GM23338 (cell line): ENCODE measurements around the gene CDH12. TPM values are rescaled to one million over a fixed set of nuclear protein-coding genes. Genes with fewer than 3 reads are reported as not detected.

Source experiments
- ATAC-seq: fragments of 200-7000 bp; cut with Tn5 transposase; 3 replicates; pipeline ENCODE4 v1.9.1; 2020
- DNase-seq: peaks from one replicate; pipeline ENCODE4 v3.0.0-alpha.2; 2015; ENCODE audit warnings: low spot score
- H2AFZ ChIP-seq: fragments of 200-600 bp; sonication (generic); 2 replicates; pipeline ENCODE4 v1.8.0; 2016; ENCODE audit warnings: antibody characterized with exemption, mild to moderate bottlenecking, moderate library complexity
- H3F3A ChIP-seq: fragments of 200-600 bp; sonication (generic); replicated peaks from 2 replicates; pipeline ENCODE4 v1.8.0; 2017; ENCODE audit warnings: antibody characterized with exemption, mixed run types, low read depth
- H3K27ac ChIP-seq: fragments of 200-600 bp; sonication (generic); 2 replicates; pipeline ENCODE4 v1.6.1; 2016; ENCODE audit warnings: low read depth
- H3K27me3 ChIP-seq: fragments of 200-600 bp; sonication (generic); 2 replicates; pipeline ENCODE4 v1.8.0; 2016; ENCODE audit warnings: mild to moderate bottlenecking, mixed run types, moderate library complexity; ENCODE audit not compliant: insufficient read depth
- H3K36me3 ChIP-seq: fragments of 200-600 bp; sonication (generic); 2 replicates; pipeline ENCODE4 v1.8.0; 2016; ENCODE audit warnings: mild to moderate bottlenecking; ENCODE audit not compliant: insufficient read depth
- H3K4me1 ChIP-seq: fragments of 200-600 bp; sonication (generic); 2 replicates; pipeline ENCODE4 v1.8.0; 2016; ENCODE audit warnings: mild to moderate bottlenecking, moderate library complexity; ENCODE audit not compliant: insufficient read depth
- H3K4me2 ChIP-seq: fragments of 200-600 bp; sonication (generic); 2 replicates; pipeline ENCODE4 v1.7.1; 2017; ENCODE audit warnings: mixed run types
- H3K4me3 ChIP-seq: fragments of 200-600 bp; sonication (generic); 2 replicates; pipeline ENCODE4 v1.6.1; 2016; ENCODE audit warnings: mixed run types
- H3K79me2 ChIP-seq: fragments of 200-600 bp; sonication (generic); replicated peaks from 2 replicates; pipeline ENCODE4 v1.8.0; 2017; ENCODE audit warnings: mild to moderate bottlenecking; ENCODE audit not compliant: insufficient read depth
- H3K9me2 ChIP-seq: fragments of 200-600 bp; sonication (generic); 2 replicates; pipeline ENCODE4 v1.8.0; 2017; ENCODE audit not compliant: insufficient read depth
- H4K20me1 ChIP-seq: fragments of 200-600 bp; sonication (generic); replicated peaks from 2 replicates; pipeline ENCODE4 v1.8.0; 2017; ENCODE audit warnings: mild to moderate bottlenecking; ENCODE audit not compliant: insufficient read depth
- H3K27ac Mint-ChIP-seq: 2 replicates; pipeline ENCODE4 v1.8.0; 2020; ENCODE audit warnings: inconsistent platforms, mild to moderate bottlenecking, moderate library complexity, mixed read lengths
- H3K27me3 Mint-ChIP-seq: 3 replicates; pipeline ENCODE4 v1.8.0; 2022; ENCODE audit warnings: low read depth, mild to moderate bottlenecking, moderate library complexity, mixed read lengths, inconsistent platforms; ENCODE audit not compliant: insufficient read depth, poor library complexity
- H3K36me3 Mint-ChIP-seq: 3 replicates; pipeline ENCODE4 v1.8.0; 2021; ENCODE audit warnings: low read depth, mild to moderate bottlenecking, inconsistent platforms, moderate library complexity, mixed read lengths
- H3K4me1 Mint-ChIP-seq: 3 replicates; pipeline ENCODE4 v1.8.0; 2020; ENCODE audit warnings: mild to moderate bottlenecking, inconsistent platforms, mixed read lengths
- H3K4me3 Mint-ChIP-seq: 3 replicates; pipeline ENCODE4 v1.8.0; 2021; ENCODE audit warnings: moderate library complexity, mild to moderate bottlenecking, inconsistent platforms, mixed read lengths
- H3K9me3 Mint-ChIP-seq: 3 replicates; pipeline ENCODE4 v1.8.0; 2020; ENCODE audit warnings: moderate library complexity, mild to moderate bottlenecking, inconsistent platforms, mixed read lengths
- CREB1 ChIP-seq: fragments of 250-450 bp; sonication (Bioruptor Pico); IDR thresholded peaks from 2 replicates; pipeline ENCODE4 v1.5.0; 2020; ENCODE audit warnings: low read depth, mild to moderate bottlenecking, moderate library complexity
- EZH2 ChIP-seq: fragments of 200-600 bp; sonication (generic); IDR thresholded peaks from one replicate; pipeline ENCODE4 v1.8.0; 2017; ENCODE audit warnings: antibody characterized with exemption, mild to moderate bottlenecking, low read depth; ENCODE audit not compliant: unreplicated experiment
- EZH2phosphoT487 ChIP-seq: fragments of 200-600 bp; sonication (generic); IDR thresholded peaks from one replicate; pipeline ENCODE4 v1.8.1; 2018; ENCODE audit warnings: antibody characterized with exemption; ENCODE audit not compliant: unreplicated experiment
- JUNB ChIP-seq: IDR thresholded peaks from one replicate; pipeline ENCODE4 v1.6.1; 2016; ENCODE audit warnings: antibody characterized with exemption; ENCODE audit not compliant: unreplicated experiment
- NANOG ChIP-seq: IDR thresholded peaks from 2 replicates; pipeline ENCODE4 v1.6.1; 2016; ENCODE audit warnings: antibody characterized with exemption, borderline replicate concordance
- POLR2AphosphoS5 ChIP-seq: IDR thresholded peaks from 2 replicates; pipeline ENCODE4 v1.6.1; 2016; ENCODE audit warnings: antibody characterized with exemption, low read depth
- STAT1 ChIP-seq: IDR thresholded peaks from one replicate; pipeline ENCODE4 v1.6.1; 2016; ENCODE audit warnings: antibody characterized with exemption; ENCODE audit not compliant: unreplicated experiment
- ZNF114 ChIP-seq: fragments of 250-450 bp; sonication (Bioruptor Pico); IDR thresholded peaks from 2 replicates; pipeline ENCODE4 v1.5.0; 2020; ENCODE audit warnings: mild to moderate bottlenecking, moderate library complexity
- ZNF331 ChIP-seq: fragments of 250-450 bp; sonication (Bioruptor Pico); IDR thresholded peaks from 2 replicates; pipeline ENCODE4 v1.5.0; 2020; ENCODE audit warnings: low read depth, mild to moderate bottlenecking, moderate library complexity
- polyA plus RNA-seq: library from polyadenylated mRNA; unstranded; fragments of >200 nt; fragmentation: Nextera tagmentation; extraction: Ambion mirVana; gene quantifications from 2 replicates; pipeline ENCODE4 v1.2.1, GENCODE V29; 2016
- total RNA-seq: library from RNA; depleted of rRNA; stranded (reverse); fragments of >200 nt; shearing (Covaris generic); gene quantifications from 2 replicates; pipeline ENCODE4 v1.2.3, GENCODE V29; 2014
- TF ChIP-seq, protein P1 (sequence below): IDR thresholded peaks from 2 replicates; pipeline ENCODE4 v1.6.1; 2016; ENCODE audit warnings: antibody characterized with exemption
- TF ChIP-seq, protein P2 (sequence below): fragments of 250-450 bp; sonication (Bioruptor Pico); IDR thresholded peaks from 2 replicates; pipeline ENCODE4 v1.5.0; 2020; ENCODE audit warnings: mild to moderate bottlenecking, moderate library complexity
- TF ChIP-seq, protein P3 (sequence below), 2 experiments: fragments of 200-600 bp in 1 of 2; sonication (generic) in 1 of 2; conservative IDR thresholded peaks; 2 replicates each; pipeline versions ENCODE4 v1.5.1 to v1.6.1; 2016 to 2017; ENCODE audit warnings: antibody characterized with exemption in 2 of 2, low read depth in 2 of 2, mild to moderate bottlenecking in 2 of 2, moderate library complexity in 1 of 2
- TF ChIP-seq, protein P4 (sequence below): IDR thresholded peaks from one replicate; pipeline ENCODE4 v1.6.1; 2018; ENCODE audit warnings: antibody characterized with exemption; ENCODE audit not compliant: unreplicated experiment

CDH12 gene
- total and polyA plus RNA-seq, 2 experiments from 2014 or later = not detected

DNA sequence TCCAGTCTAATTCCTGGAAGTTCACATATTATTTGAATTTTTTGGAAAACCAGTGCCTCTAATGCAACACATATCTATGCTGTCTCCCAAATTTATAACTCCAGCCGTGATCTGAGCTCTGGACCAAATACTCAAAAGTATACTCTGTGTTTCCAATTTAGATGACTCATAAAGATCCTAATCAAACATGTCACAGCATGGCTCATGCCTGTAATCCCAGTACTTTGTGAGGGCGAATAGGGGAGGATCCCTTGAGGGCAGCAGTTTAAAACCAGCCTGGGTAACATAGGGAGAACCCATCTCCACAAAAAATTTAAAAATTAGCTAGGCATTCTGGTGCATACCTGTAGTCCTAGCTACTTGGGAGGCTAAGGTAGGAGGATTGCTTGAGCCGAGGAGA lies 388.0 kb downstream of the CDH12 start:
- TF ChIP-seq ZNF114 (CRISPR knock-in tag) (no peak), CREB1 (CRISPR knock-in tag) (no peak), STAT1 (no peak), ZNF331 (CRISPR knock-in tag) (no peak), JUNB (no peak), NANOG (no peak), EZH2phosphoT487 (no peak), EZH2 (no peak), POLR2AphosphoS5 (no peak)
- TF ChIP-seq, protein P1, sequence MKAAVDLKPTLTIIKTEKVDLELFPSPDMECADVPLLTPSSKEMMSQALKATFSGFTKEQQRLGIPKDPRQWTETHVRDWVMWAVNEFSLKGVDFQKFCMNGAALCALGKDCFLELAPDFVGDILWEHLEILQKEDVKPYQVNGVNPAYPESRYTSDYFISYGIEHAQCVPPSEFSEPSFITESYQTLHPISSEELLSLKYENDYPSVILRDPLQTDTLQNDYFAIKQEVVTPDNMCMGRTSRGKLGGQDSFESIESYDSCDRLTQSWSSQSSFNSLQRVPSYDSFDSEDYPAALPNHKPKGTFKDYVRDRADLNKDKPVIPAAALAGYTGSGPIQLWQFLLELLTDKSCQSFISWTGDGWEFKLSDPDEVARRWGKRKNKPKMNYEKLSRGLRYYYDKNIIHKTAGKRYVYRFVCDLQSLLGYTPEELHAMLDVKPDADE = no peak
- TF ChIP-seq, protein P2, sequence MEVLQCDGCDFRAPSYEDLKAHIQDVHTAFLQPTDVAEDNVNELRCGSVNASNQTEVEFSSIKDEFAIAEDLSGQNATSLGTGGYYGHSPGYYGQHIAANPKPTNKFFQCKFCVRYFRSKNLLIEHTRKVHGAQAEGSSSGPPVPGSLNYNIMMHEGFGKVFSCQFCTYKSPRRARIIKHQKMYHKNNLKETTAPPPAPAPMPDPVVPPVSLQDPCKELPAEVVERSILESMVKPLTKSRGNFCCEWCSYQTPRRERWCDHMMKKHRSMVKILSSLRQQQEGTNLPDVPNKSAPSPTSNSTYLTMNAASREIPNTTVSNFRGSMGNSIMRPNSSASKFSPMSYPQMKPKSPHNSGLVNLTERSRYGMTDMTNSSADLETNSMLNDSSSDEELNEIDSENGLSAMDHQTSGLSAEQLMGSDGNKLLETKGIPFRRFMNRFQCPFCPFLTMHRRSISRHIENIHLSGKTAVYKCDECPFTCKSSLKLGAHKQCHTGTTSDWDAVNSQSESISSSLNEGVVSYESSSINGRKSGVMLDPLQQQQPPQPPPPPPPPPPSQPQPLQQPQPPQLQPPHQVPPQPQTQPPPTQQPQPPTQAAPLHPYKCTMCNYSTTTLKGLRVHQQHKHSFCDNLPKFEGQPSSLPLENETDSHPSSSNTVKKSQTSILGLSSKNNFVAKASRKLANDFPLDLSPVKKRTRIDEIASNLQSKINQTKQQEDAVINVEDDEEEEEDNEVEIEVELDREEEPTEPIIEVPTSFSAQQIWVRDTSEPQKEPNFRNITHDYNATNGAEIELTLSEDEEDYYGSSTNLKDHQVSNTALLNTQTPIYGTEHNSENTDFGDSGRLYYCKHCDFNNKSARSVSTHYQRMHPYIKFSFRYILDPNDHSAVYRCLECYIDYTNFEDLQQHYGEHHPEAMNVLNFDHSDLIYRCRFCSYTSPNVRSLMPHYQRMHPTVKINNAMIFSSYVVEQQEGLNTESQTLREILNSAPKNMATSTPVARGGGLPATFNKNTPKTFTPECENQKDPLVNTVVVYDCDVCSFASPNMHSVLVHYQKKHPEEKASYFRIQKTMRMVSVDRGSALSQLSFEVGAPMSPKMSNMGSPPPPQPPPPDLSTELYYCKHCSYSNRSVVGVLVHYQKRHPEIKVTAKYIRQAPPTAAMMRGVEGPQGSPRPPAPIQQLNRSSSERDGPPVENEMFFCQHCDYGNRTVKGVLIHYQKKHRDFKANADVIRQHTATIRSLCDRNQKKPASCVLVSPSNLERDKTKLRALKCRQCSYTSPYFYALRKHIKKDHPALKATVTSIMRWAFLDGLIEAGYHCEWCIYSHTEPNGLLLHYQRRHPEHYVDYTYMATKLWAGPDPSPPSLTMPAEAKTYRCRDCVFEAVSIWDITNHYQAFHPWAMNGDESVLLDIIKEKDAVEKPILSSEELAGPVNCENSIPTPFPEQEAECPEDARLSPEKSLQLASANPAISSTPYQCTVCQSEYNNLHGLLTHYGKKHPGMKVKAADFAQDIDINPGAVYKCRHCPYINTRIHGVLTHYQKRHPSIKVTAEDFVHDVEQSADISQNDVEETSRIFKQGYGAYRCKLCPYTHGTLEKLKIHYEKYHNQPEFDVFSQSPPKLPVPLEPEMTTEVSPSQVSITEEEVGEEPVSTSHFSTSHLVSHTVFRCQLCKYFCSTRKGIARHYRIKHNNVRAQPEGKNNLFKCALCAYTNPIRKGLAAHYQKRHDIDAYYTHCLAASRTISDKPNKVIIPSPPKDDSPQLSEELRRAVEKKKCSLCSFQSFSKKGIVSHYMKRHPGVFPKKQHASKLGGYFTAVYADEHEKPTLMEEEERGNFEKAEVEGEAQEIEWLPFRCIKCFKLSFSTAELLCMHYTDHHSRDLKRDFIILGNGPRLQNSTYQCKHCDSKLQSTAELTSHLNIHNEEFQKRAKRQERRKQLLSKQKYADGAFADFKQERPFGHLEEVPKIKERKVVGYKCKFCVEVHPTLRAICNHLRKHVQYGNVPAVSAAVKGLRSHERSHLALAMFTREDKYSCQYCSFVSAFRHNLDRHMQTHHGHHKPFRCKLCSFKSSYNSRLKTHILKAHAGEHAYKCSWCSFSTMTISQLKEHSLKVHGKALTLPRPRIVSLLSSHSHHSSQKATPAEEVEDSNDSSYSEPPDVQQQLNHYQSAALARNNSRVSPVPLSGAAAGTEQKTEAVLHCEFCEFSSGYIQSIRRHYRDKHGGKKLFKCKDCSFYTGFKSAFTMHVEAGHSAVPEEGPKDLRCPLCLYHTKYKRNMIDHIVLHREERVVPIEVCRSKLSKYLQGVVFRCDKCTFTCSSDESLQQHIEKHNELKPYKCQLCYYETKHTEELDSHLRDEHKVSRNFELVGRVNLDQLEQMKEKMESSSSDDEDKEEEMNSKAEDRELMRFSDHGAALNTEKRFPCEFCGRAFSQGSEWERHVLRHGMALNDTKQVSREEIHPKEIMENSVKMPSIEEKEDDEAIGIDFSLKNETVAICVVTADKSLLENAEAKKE (CRISPR knock-in tag) = no peak
- TF ChIP-seq, protein P3, sequence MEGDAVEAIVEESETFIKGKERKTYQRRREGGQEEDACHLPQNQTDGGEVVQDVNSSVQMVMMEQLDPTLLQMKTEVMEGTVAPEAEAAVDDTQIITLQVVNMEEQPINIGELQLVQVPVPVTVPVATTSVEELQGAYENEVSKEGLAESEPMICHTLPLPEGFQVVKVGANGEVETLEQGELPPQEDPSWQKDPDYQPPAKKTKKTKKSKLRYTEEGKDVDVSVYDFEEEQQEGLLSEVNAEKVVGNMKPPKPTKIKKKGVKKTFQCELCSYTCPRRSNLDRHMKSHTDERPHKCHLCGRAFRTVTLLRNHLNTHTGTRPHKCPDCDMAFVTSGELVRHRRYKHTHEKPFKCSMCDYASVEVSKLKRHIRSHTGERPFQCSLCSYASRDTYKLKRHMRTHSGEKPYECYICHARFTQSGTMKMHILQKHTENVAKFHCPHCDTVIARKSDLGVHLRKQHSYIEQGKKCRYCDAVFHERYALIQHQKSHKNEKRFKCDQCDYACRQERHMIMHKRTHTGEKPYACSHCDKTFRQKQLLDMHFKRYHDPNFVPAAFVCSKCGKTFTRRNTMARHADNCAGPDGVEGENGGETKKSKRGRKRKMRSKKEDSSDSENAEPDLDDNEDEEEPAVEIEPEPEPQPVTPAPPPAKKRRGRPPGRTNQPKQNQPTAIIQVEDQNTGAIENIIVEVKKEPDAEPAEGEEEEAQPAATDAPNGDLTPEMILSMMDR (conservative IDR thresholded peaks at IDR 0.05; ENCODE audit: low read depth in 2 of 2) = no peak
- TF ChIP-seq, protein P4, sequence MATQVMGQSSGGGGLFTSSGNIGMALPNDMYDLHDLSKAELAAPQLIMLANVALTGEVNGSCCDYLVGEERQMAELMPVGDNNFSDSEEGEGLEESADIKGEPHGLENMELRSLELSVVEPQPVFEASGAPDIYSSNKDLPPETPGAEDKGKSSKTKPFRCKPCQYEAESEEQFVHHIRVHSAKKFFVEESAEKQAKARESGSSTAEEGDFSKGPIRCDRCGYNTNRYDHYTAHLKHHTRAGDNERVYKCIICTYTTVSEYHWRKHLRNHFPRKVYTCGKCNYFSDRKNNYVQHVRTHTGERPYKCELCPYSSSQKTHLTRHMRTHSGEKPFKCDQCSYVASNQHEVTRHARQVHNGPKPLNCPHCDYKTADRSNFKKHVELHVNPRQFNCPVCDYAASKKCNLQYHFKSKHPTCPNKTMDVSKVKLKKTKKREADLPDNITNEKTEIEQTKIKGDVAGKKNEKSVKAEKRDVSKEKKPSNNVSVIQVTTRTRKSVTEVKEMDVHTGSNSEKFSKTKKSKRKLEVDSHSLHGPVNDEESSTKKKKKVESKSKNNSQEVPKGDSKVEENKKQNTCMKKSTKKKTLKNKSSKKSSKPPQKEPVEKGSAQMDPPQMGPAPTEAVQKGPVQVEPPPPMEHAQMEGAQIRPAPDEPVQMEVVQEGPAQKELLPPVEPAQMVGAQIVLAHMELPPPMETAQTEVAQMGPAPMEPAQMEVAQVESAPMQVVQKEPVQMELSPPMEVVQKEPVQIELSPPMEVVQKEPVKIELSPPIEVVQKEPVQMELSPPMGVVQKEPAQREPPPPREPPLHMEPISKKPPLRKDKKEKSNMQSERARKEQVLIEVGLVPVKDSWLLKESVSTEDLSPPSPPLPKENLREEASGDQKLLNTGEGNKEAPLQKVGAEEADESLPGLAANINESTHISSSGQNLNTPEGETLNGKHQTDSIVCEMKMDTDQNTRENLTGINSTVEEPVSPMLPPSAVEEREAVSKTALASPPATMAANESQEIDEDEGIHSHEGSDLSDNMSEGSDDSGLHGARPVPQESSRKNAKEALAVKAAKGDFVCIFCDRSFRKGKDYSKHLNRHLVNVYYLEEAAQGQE = no peak
- H3K27me3 Mint-ChIP-seq = no peaks in the 10 kb centered on the region

More for the DNA sequence above, 388.0 kb downstream of the CDH12 start:
- Histone ChIP-seq H3K9me2 (no peaks in the 10 kb centered on the region), H3K4me3 (no peak overlapping the region), H2AFZ (no peak overlapping the region), H3K4me1 (no peaks in the 10 kb centered on the region), H3K79me2 (no peaks in the 10 kb centered on the region), H3K4me2 (no peak overlapping the region), H3K27ac (no peak overlapping the region), H3F3A (no peaks in the 10 kb centered on the region), H3K36me3 (no peaks in the 10 kb centered on the region), H3K27me3 (no peaks in the 10 kb centered on the region), H4K20me1 (no peaks in the 10 kb centered on the region)
- no peak overlapping the region for H3K4me3 Mint-ChIP-seq
- DNase-seq (no peak), ATAC-seq (no peak)
- no peaks in the 10 kb centered on the region for H3K36me3 Mint-ChIP-seq
- H3K4me1 Mint-ChIP-seq = no peaks in the 10 kb centered on the region
- peaks cover 3% of the 10 kb centered on the region; the same call in 1 of the 3 replicates for H3K9me3 Mint-ChIP-seq
- no peak overlapping the region for H3K27ac Mint-ChIP-seq
